IMR-90 (cell line): Measurements from ENCODE around the gene PAX5. TPM values are rescaled to one million over a fixed set of nuclear protein-coding genes. Genes with fewer than 3 reads are reported as not detected.

Experiments used
- ATAC-seq: fragments of 200-7000 bp; cut with Tn5 transposase; 2 replicates; pipeline ENCODE4 v1.9.1; 2020; ENCODE audit warnings: low read depth, mild to moderate bottlenecking, moderate library complexity
- BruUV-seq: library from RNA; stranded (reverse); fragments of 400-500 nt; replicated peaks from 2 replicates; lab custom pipeline; 2021; lab: Mats Ljungman, UMichigan
- CTCF ChIA-PET: fragments of 300-600 bp; formaldehyde crosslinking; extraction: SDS; loops from one replicate; lab custom pipeline; 2021; ENCODE audit warnings: antibody characterized with exemption; lab: Yijun Ruan, JAX
- POLR2A ChIA-PET: fragments of 300-600 bp; sonication (Branson Sonifier 250); formaldehyde crosslinking; loops from one replicate; lab custom pipeline; 2022; ENCODE audit warnings: antibody characterized with exemption; ENCODE audit not compliant: unreplicated experiment; lab: Charles Lee
- DNase-seq: peaks from one replicate; pipeline ENCODE4 v3.0.0; 2013
- H2AFZ ChIP-seq: replicated peaks from 2 replicates; pipeline ENCODE3; 2013; ENCODE audit warnings: low read length, mild to moderate bottlenecking; ENCODE audit not compliant: poor library complexity
- H2AK5ac ChIP-seq: 2 replicates; pipeline ENCODE4 v1.6.1; 2013; ENCODE audit warnings: low read depth, low read length, inconsistent platforms
- H2AK9ac ChIP-seq: replicated peaks from 2 replicates; pipeline ENCODE3; 2013; ENCODE audit warnings: mild to moderate bottlenecking, low read depth, low read length, moderate library complexity; ENCODE audit not compliant: poor library complexity
- H2BK120ac ChIP-seq: 2 replicates; pipeline ENCODE4 v1.6.1; 2013; ENCODE audit warnings: low read depth, low read length, inconsistent platforms
- H2BK15ac ChIP-seq: 3 replicates; pipeline ENCODE4 v1.6.1; 2013; ENCODE audit warnings: low read depth, low read length, inconsistent platforms
- H2BK20ac ChIP-seq: 2 replicates; pipeline ENCODE4 v1.6.1; 2013; ENCODE audit warnings: low read depth, mild to moderate bottlenecking, inconsistent platforms, low read length, moderate library complexity
- H2BK5ac ChIP-seq: 2 replicates; pipeline ENCODE4 v1.6.1; 2013; ENCODE audit warnings: mild to moderate bottlenecking, low read depth, low read length, inconsistent platforms; ENCODE audit not compliant: poor library complexity, severe bottlenecking
- H3K14ac ChIP-seq: replicated peaks from 2 replicates; pipeline ENCODE4 v1.6.1; 2013; ENCODE audit warnings: low read depth, low read length, inconsistent platforms
- H3K18ac ChIP-seq: 2 replicates; pipeline ENCODE4 v1.6.1; 2013; ENCODE audit warnings: low read depth, low read length, control low read depth
- H3K23ac ChIP-seq: 2 replicates; pipeline ENCODE4 v1.6.1; 2013; ENCODE audit warnings: low read depth, low read length, inconsistent platforms
- H3K27ac ChIP-seq: 2 replicates; pipeline ENCODE4 v1.5.1; 2013; ENCODE audit warnings: mild to moderate bottlenecking, control low read depth, low read length; ENCODE audit not compliant: insufficient read depth
- H3K27me3 ChIP-seq: 2 replicates; pipeline ENCODE4 v1.6.1; 2013; ENCODE audit warnings: low read length; ENCODE audit not compliant: control insufficient read depth, insufficient read depth
- H3K36me3 ChIP-seq: 2 replicates; pipeline ENCODE4 v1.6.1; 2013; ENCODE audit warnings: low read length, mixed read lengths; ENCODE audit not compliant: control insufficient read depth, insufficient read depth
- H3K4ac ChIP-seq: 2 replicates; pipeline ENCODE4 v1.6.1; 2013; ENCODE audit warnings: low read depth, low read length, inconsistent platforms
- H3K4me1 ChIP-seq: 2 replicates; pipeline ENCODE4 v1.6.1; 2013; ENCODE audit warnings: low read length, mixed read lengths; ENCODE audit not compliant: control insufficient read depth, insufficient read depth
- H3K4me2 ChIP-seq: 2 replicates; pipeline ENCODE4 v1.6.1; 2013; ENCODE audit warnings: low read depth, mild to moderate bottlenecking, control low read depth, low read length, moderate library complexity
- H3K4me3 ChIP-seq: 2 replicates; pipeline ENCODE4 v1.5.1; 2013; ENCODE audit warnings: low read depth, mild to moderate bottlenecking, control low read depth, low read length, moderate library complexity; ENCODE audit not compliant: insufficient read depth
- H3K56ac ChIP-seq: 2 replicates; pipeline ENCODE4 v1.6.1; 2013; ENCODE audit warnings: low read length, inconsistent platforms; ENCODE audit not compliant: insufficient read depth; ENCODE audit errors: extremely low read depth
- H3K79me1 ChIP-seq, 2 experiments: 2 replicates each; pipeline ENCODE4 v1.6.1; 2013; ENCODE audit warnings: low read length in 2 of 2, inconsistent platforms in 1 of 2, low read depth in 1 of 2
- H3K9ac ChIP-seq: 2 replicates; pipeline ENCODE4 v1.6.1; 2013; ENCODE audit warnings: low read depth, low read length, control low read depth
- H3K9me1 ChIP-seq: 2 replicates; pipeline ENCODE4 v1.6.1; 2013; ENCODE audit warnings: low read length, inconsistent platforms; ENCODE audit not compliant: insufficient read depth
- H3K9me3 ChIP-seq: 2 replicates; pipeline ENCODE4 v1.6.1; 2013; ENCODE audit warnings: low read length; ENCODE audit not compliant: control insufficient read depth, insufficient read depth
- H4K20me1 ChIP-seq: 2 replicates; pipeline ENCODE4 v1.6.1; 2013; ENCODE audit warnings: low read length, inconsistent platforms; ENCODE audit not compliant: insufficient read depth
- H4K5ac ChIP-seq: 2 replicates; pipeline ENCODE4 v1.6.1; 2013; ENCODE audit warnings: mild to moderate bottlenecking, low read depth, low read length, control low read depth
- H4K8ac ChIP-seq, 2 experiments: 2 replicates each; pipeline ENCODE4 v1.6.1; 2013; ENCODE audit warnings: low read depth in 2 of 2, low read length in 2 of 2, control low read depth in 1 of 2, inconsistent platforms in 1 of 2
- H4K91ac ChIP-seq: 2 replicates; pipeline ENCODE4 v1.6.1; 2013; ENCODE audit warnings: low read depth, low read length, inconsistent platforms; ENCODE audit not compliant: insufficient read depth
- BHLHE40 ChIP-seq: fragments of 150-350 bp; IDR thresholded peaks from 2 replicates; pipeline ENCODE4 v1.6.1; 2016; ENCODE audit warnings: mild to moderate bottlenecking, low read depth, low read length
- CEBPB ChIP-seq: IDR thresholded peaks from 2 replicates; pipeline ENCODE4 v1.6.1; 2012; ENCODE audit warnings: low read depth, low read length, improper control_type of control experiment
- CHD1 ChIP-seq: IDR thresholded peaks from 2 replicates; pipeline ENCODE4 v1.6.1; 2012; ENCODE audit warnings: low read depth, low read length, improper control_type of control experiment
- FOS ChIP-seq: fragments of 150-350 bp; IDR thresholded peaks from 2 replicates; pipeline ENCODE4 v1.6.1; 2016; ENCODE audit warnings: low read depth, low read length
- MAFK ChIP-seq: IDR thresholded peaks from 2 replicates; pipeline ENCODE4 v1.6.1; 2012; ENCODE audit warnings: low read depth, low read length, improper control_type of control experiment
- MAZ ChIP-seq: IDR thresholded peaks from 2 replicates; pipeline ENCODE4 v1.6.1; 2012; ENCODE audit warnings: low read depth, mild to moderate bottlenecking, low read length, improper control_type of control experiment, moderate library complexity, borderline replicate concordance
- MXI1 ChIP-seq: IDR thresholded peaks from 2 replicates; pipeline ENCODE4 v1.6.1; 2012; ENCODE audit warnings: low read depth, mild to moderate bottlenecking, low read length, moderate library complexity, borderline replicate concordance
- NFE2L2 ChIP-seq: fragments of 150-350 bp; IDR thresholded peaks from 2 replicates; pipeline ENCODE4 v1.6.1; 2016; ENCODE audit warnings: low read depth, mild to moderate bottlenecking, low read length
- POLR2A ChIP-seq: IDR thresholded peaks from 2 replicates; pipeline ENCODE4 v1.6.1; 2012; ENCODE audit warnings: mild to moderate bottlenecking, low read depth, low read length
- RAD21 ChIP-seq: IDR thresholded peaks from 2 replicates; pipeline ENCODE4 v1.6.1; 2012; ENCODE audit warnings: low read length, improper control_type of control experiment
- RCOR1 ChIP-seq: IDR thresholded peaks from 2 replicates; pipeline ENCODE4 v1.6.1; 2012; ENCODE audit warnings: mild to moderate bottlenecking, low read length, improper control_type of control experiment; ENCODE audit not compliant: insufficient replicate concordance
- RFX5 ChIP-seq: IDR thresholded peaks from 2 replicates; pipeline ENCODE4 v1.8.0; 2012; ENCODE audit warnings: low read depth, mild to moderate bottlenecking, low read length, moderate library complexity
- WGBS, 2 experiments: methylation state at CpG; one replicate each; pipeline versions ENCODE4 v1.1.5 to v1.1.7; 2013; ENCODE audit warnings: missing lambda C conversion rate in 2 of 2; ENCODE audit not compliant: insufficient read length in 1 of 2; ENCODE audit errors: extremely low coverage in 2 of 2; 5-methylcytosine and 5-hydroxymethylcytosine counted together
- dilution Hi-C: fragments of 300-500 bp; cut with HindIII; formaldehyde crosslinking; loops from one replicate; pipeline ENCODE4 v1.14.3; 2018; ENCODE audit warnings: low sequenced_read_pairs; ENCODE audit not compliant: unreplicated experiment
- in situ Hi-C: fragments of 300-500 bp; cut with MboI; formaldehyde crosslinking; loops from 3 replicates; pipeline ENCODE4 v1.14.3; 2019; ENCODE audit warnings: low sequenced_read_pairs, inconsistent platforms, mixed read lengths
- intact Hi-C: fragments of 100-400 bp; cut with micrococcal nuclease; formaldehyde crosslinking; loops from 2 replicates; pipeline ENCODE4 v1.10.0; 2022
- polyA plus RNA-seq, 3 experiments: library from polyadenylated mRNA; depleted of rRNA; stranded (reverse); fragments of >200 nt; gene quantifications; 2 replicates each; pipeline ENCODE4 v1.2.3, GENCODE V29; 2012; ENCODE audit warnings: low replicate concordance in 1 of 3
- total RNA-seq: library from RNA; depleted of rRNA; stranded (reverse); fragments of >200 nt; gene quantifications from 2 replicates; pipeline ENCODE4 v1.2.3, GENCODE V29; 2012
- TF ChIP-seq, protein P1 (sequence below): fragments of 150-350 bp; IDR thresholded peaks from 2 replicates; pipeline ENCODE4 v1.6.1; 2016; ENCODE audit warnings: low read depth, mild to moderate bottlenecking, low read length, moderate library complexity, borderline replicate concordance
- TF ChIP-seq, protein P2 (sequence below): fragments of 150-350 bp; IDR thresholded peaks from 2 replicates; pipeline ENCODE4 v1.6.1; 2017; ENCODE audit warnings: mild to moderate bottlenecking, antibody characterized with exemption, low read length, low read depth
- TF ChIP-seq, protein P3 (sequence below): conservative IDR thresholded peaks from 2 replicates; pipeline ENCODE4 v1.5.1; 2012; ENCODE audit warnings: mild to moderate bottlenecking, low read depth, low read length, improper control_type of control experiment

Gene PAX5
- total and polyA plus RNA-seq, 2 of the 4 experiments (the other 2 are of a cell fraction), result not detected

DNA sequence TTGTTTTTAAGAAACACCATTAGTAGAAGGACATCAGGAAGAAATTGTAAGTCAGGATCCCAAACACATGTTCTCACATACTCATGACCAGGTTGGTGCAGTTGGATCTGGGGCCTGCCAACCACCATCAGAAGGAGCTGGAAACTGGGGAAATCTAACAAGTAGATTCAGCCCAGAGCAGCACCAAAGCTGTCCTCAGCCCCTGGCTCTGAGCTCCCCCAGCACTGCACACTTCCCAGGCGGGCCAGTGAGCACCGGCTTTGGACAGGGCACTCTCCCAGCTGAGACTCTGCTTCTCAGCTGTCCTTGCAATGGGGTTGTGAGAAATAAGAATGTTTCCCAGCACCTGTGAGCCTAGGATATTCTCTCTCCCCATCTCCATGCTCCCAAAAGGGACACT, 162.5 kb downstream of the PAX5 start:
- in situ Hi-C loops (loop anchor here (25.0 kb wide), 1 partner anchor 391 kb away; no protein-coding TSS in a partner anchor), dilution Hi-C loops (no loop called here), intact Hi-C loops (loop anchor here (5.0 to 10.0 kb wide), 4 partner anchors 113 to 541 kb away; partner anchors contain the start of gene ZCCHC7)
- H2AK9ac ChIP-seq, result no peak overlapping the region
- H3K79me1 ChIP-seq, result no peaks in the 10 kb centered on the region
- H2BK120ac ChIP-seq, result no peak overlapping the region
- no peak overlapping the region for H2BK20ac ChIP-seq
- H3K4me3 ChIP-seq, result no peak overlapping the region
- no peaks in the 10 kb centered on the region; the same call in none of the 2 replicates for H4K20me1 ChIP-seq
- no peak overlapping the region for H3K4ac ChIP-seq
- no peak overlapping the region for H2AK5ac ChIP-seq
- no peak overlapping the region for H2AFZ ChIP-seq
- H3K9me1 ChIP-seq, result no peaks in the 10 kb centered on the region
- H3K23ac ChIP-seq, result no peak overlapping the region
- no peak overlapping the region for H4K91ac ChIP-seq
- H3K4me1 ChIP-seq, result no peaks in the 10 kb centered on the region
- no peak overlapping the region for H2BK15ac ChIP-seq
- H3K36me3 ChIP-seq, result no peaks in the 10 kb centered on the region
- H4K5ac ChIP-seq, result no peak overlapping the region
- WGBS, 2 experiments, result no CpG with 5 or more reads among the region's 2 CpGs
- no peak overlapping the region for H2BK5ac ChIP-seq
- H3K14ac ChIP-seq, result no peak overlapping the region
- H3K27ac ChIP-seq, result no peak overlapping the region
- ChIA-PET POLR2A (no interaction called here), CTCF (no interaction called here)
- H3K18ac ChIP-seq, result no peak overlapping the region
- H3K9me3 ChIP-seq, result 0 out of 2 replicates have a peak, but pooled peaks cover 2% of the 10 kb centered on the region
- H3K56ac ChIP-seq, result no peak overlapping the region
- no TSS peak for BruUV-seq
- H4K8ac ChIP-seq, result no peak overlapping the region
- no peak overlapping the region for H3K4me2 ChIP-seq
- TF ChIP-seq MAZ (no peak), RAD21 (no peak), CEBPB (no peak), POLR2A (no peak), NFE2L2 (no peak), RFX5 (no peak), RCOR1 (no peak), FOS (no peak), CHD1 (no peak), MXI1 (no peak), BHLHE40 (no peak), MAFK (no peak)
- TF ChIP-seq, protein P1, sequence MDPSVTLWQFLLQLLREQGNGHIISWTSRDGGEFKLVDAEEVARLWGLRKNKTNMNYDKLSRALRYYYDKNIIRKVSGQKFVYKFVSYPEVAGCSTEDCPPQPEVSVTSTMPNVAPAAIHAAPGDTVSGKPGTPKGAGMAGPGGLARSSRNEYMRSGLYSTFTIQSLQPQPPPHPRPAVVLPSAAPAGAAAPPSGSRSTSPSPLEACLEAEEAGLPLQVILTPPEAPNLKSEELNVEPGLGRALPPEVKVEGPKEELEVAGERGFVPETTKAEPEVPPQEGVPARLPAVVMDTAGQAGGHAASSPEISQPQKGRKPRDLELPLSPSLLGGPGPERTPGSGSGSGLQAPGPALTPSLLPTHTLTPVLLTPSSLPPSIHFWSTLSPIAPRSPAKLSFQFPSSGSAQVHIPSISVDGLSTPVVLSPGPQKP, result no peak
- TF ChIP-seq, protein P2, sequence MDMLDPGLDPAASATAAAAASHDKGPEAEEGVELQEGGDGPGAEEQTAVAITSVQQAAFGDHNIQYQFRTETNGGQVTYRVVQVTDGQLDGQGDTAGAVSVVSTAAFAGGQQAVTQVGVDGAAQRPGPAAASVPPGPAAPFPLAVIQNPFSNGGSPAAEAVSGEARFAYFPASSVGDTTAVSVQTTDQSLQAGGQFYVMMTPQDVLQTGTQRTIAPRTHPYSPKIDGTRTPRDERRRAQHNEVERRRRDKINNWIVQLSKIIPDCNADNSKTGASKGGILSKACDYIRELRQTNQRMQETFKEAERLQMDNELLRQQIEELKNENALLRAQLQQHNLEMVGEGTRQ, result no peak
- TF ChIP-seq, protein P3, sequence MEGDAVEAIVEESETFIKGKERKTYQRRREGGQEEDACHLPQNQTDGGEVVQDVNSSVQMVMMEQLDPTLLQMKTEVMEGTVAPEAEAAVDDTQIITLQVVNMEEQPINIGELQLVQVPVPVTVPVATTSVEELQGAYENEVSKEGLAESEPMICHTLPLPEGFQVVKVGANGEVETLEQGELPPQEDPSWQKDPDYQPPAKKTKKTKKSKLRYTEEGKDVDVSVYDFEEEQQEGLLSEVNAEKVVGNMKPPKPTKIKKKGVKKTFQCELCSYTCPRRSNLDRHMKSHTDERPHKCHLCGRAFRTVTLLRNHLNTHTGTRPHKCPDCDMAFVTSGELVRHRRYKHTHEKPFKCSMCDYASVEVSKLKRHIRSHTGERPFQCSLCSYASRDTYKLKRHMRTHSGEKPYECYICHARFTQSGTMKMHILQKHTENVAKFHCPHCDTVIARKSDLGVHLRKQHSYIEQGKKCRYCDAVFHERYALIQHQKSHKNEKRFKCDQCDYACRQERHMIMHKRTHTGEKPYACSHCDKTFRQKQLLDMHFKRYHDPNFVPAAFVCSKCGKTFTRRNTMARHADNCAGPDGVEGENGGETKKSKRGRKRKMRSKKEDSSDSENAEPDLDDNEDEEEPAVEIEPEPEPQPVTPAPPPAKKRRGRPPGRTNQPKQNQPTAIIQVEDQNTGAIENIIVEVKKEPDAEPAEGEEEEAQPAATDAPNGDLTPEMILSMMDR, result no peak
- no peak overlapping the region for H3K9ac ChIP-seq
- peaks cover 38% of the 10 kb centered on the region for H3K27me3 ChIP-seq
- ATAC-seq, result no peak
- no peak for DNase-seq
